Naive thymus-derived CD4-positive, alpha-beta T cell (primary cell): ENCODE measurements around the gene NPAS3. TPM values are rescaled to one million over a fixed set of nuclear protein-coding genes. Genes with fewer than 3 reads are reported as not detected.

Experiments
- ATAC-seq: fragments of 150-1000 bp; cut with Tn5 transposase; 2 replicates; pipeline ENCODE4 v1.10.0; 2021; ENCODE audit warnings: mild to moderate bottlenecking, moderate library complexity
- CTCF ChIA-PET: fragments of 350-600 bp; sonication (Branson Sonifier 250); formaldehyde crosslinking; loops from one replicate; lab custom pipeline; 2021; ENCODE audit warnings: antibody characterized with exemption; lab: Charles Lee
- POLR2A ChIA-PET: fragments of 350-600 bp; sonication (Branson Sonifier 250); formaldehyde crosslinking; loops from one replicate; lab custom pipeline; 2021; ENCODE audit warnings: antibody characterized with exemption, inconsistent platforms; lab: Charles Lee
- DNase-seq, 9 donors: peaks; one replicate each; pipeline versions ENCODE4 v3.0.0 to v3.0.0-alpha.2; 2020 to 2022; ENCODE audit warnings: mixed read lengths in 1 of 9
- H3K27ac ChIP-seq: one replicate; pipeline ENCODE4 v1.7.0; 2013; ENCODE audit warnings: mild to moderate bottlenecking, low read depth, low read length, moderate library complexity
- H3K27me3 ChIP-seq, 2 donors: one replicate each; pipeline ENCODE4 v1.7.0; 2013; ENCODE audit warnings: low read length in 2 of 2, mild to moderate bottlenecking in 2 of 2, moderate library complexity in 2 of 2; ENCODE audit not compliant: control insufficient read depth in 2 of 2, insufficient read depth in 2 of 2
- H3K36me3 ChIP-seq, 3 experiments: 1 replicate in 2 of 3; 2 replicates in 1 of 3; pipeline ENCODE4 v1.7.0; 2013; ENCODE audit warnings: low read length in 3 of 3, mild to moderate bottlenecking in 3 of 3, moderate library complexity in 1 of 3; ENCODE audit not compliant: insufficient read depth in 3 of 3, control insufficient read depth in 2 of 3
- H3K4me1 ChIP-seq, 2 donors: one replicate each; pipeline ENCODE4 v1.7.0; 2013; ENCODE audit warnings: low read length in 2 of 2, mild to moderate bottlenecking in 2 of 2, moderate library complexity in 1 of 2; ENCODE audit not compliant: control insufficient read depth in 2 of 2, insufficient read depth in 2 of 2
- H3K4me3 ChIP-seq: 2 replicates; pipeline ENCODE4 v1.7.0; 2013; ENCODE audit warnings: mild to moderate bottlenecking, low read length
- H3K9me3 ChIP-seq, 3 experiments: 1 replicate in 2 of 3; 2 replicates in 1 of 3; pipeline ENCODE4 v1.7.0; 2013; ENCODE audit warnings: low read length in 3 of 3; ENCODE audit not compliant: control insufficient read depth in 2 of 3
- H3K27ac Mint-ChIP-seq, 9 donors: one replicate each; pipeline ENCODE4 v1.8.0; 2020 to 2022; ENCODE audit warnings: mixed read lengths in 9 of 9, mild to moderate bottlenecking in 8 of 9, moderate library complexity in 5 of 9, inconsistent platforms in 2 of 9
- H3K27me3 Mint-ChIP-seq, 5 donors: one replicate each; pipeline ENCODE4 v1.8.0; 2021 to 2022; ENCODE audit warnings: mixed read lengths in 5 of 5, mild to moderate bottlenecking in 1 of 5
- H3K36me3 Mint-ChIP-seq, 5 donors: one replicate each; pipeline ENCODE4 v1.8.0; 2020 to 2022; ENCODE audit warnings: mixed read lengths in 5 of 5, mild to moderate bottlenecking in 3 of 5, inconsistent platforms in 1 of 5
- H3K4me1 Mint-ChIP-seq, 7 donors: one replicate each; pipeline ENCODE4 v1.8.0; 2020 to 2022; ENCODE audit warnings: mixed read lengths in 7 of 7, mild to moderate bottlenecking in 3 of 7, inconsistent platforms in 1 of 7
- H3K4me3 Mint-ChIP-seq, 10 donors: one replicate each; pipeline ENCODE4 v1.8.0; 2020 to 2022; ENCODE audit warnings: mild to moderate bottlenecking in 10 of 10, mixed read lengths in 10 of 10, moderate library complexity in 6 of 10, inconsistent platforms in 2 of 10
- H3K9me3 Mint-ChIP-seq, 11 donors: one replicate each; pipeline ENCODE4 v1.8.0; 2020 to 2022; ENCODE audit warnings: mixed read lengths in 11 of 11, mild to moderate bottlenecking in 4 of 11, inconsistent platforms in 1 of 11, moderate library complexity in 1 of 11
- intact Hi-C, 2 donors: fragments of 100-400 bp; cut with micrococcal nuclease; formaldehyde crosslinking; loops; one replicate each; pipeline ENCODE4 v1.15.1; 2023
- polyA plus RNA-seq, 2 donors: library from polyadenylated mRNA; unstranded; fragments of 300-500 nt; fragmentation: Illumina TruSeq; gene quantifications; one replicate each; pipeline ENCODE4 v1.2.3, GENCODE V29; 2021
- total RNA-seq, 6 experiments: library from RNA in 5 of 6; stranded (reverse) in 5 of 6; gene quantifications; 1 replicate in 5 of 6; 2 replicates in 1 of 6; pipeline ENCODE4 v1.2.3 and lab custom pipeline; 2021 to 2026

Gene NPAS3
- total and polyA plus RNA-seq, 7 experiments from 2014 or later: not detected

DNA sequence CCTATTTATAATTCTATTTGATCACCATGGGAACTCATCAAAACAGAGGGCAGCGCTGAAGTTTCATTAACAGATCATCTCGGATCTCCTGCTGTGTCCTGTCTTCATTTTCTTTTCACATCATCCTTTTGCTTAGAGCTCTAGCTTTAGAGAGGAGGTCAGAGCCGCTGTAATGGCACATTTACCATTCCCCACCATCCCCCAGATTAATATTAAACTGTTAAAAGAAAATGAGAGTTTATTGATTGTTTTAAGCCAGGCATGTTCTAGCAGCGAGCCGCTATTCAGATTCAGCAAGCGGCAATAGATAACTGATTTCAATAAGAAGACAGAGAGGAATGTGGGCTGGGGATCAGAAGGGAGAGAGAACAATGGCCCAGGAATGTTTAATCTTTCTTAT is 703.4 kb downstream of the NPAS3 start:
- no peaks in the 10 kb centered on the region for H3K36me3 ChIP-seq
- Mint-ChIP-seq H3K4me3 (no peak overlapping the region), H3K36me3 (no peaks in the 10 kb centered on the region), H3K4me1 (no peaks in the 10 kb centered on the region), H3K27ac (no peak overlapping the region), H3K9me3 (peaks cover 0 to 2% (median 0%) of the 10 kb centered on the region in 11 donors), H3K27me3 (peaks cover 0 to 5% (median 0%) of the 10 kb centered on the region in 5 donors)
- DNase-seq: no peak
- ChIA-PET POLR2A (no interaction called here), CTCF (no interaction called here)
- H3K27ac ChIP-seq: no peak overlapping the region
- H3K27me3 ChIP-seq: no peaks in the 10 kb centered on the region
- intact Hi-C loops: no loop called here
- no peak overlapping the region for H3K4me3 ChIP-seq
- no peak for ATAC-seq
- H3K4me1 ChIP-seq: no peaks in the 10 kb centered on the region
- no peaks in the 10 kb centered on the region for H3K9me3 ChIP-seq

DNA sequence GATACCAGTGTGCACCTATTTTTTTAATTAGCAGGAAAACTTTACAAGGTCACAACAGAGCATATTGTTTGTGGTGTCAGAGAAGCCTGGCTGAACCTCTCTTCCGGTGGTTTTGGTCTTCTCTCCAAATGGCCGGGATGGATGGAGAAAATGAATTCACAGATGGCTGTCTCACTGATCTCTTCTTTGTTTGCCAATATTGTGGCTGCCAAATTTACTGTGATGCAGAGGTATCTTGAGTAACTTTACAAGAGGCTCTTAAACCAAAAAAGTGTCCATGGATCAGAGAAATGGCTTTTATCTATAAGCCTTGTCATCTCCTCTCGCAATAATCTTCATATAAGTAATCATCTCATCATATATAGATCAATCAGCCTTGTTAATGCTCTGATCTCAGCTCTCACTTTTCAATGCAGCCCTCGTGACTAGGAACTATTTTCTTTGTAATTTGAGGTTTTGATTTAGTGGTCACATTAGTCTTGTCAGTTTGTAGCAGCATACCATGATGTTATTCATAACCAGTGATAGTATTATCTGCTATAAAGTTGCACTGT is 704.1 kb downstream of the NPAS3 start:
- ChIA-PET POLR2A (no interaction called here), CTCF (no interaction called here)
- H3K4me3 ChIP-seq: no peak overlapping the region
- H3K9me3 ChIP-seq: no peaks in the 10 kb centered on the region
- no peaks in the 10 kb centered on the region for H3K4me1 Mint-ChIP-seq
- DNase-seq: no peak
- peaks cover 0 to 5% (median 0%) of the 10 kb centered on the region in 5 donors for H3K27me3 Mint-ChIP-seq
- no peaks in the 10 kb centered on the region for H3K27me3 ChIP-seq
- no peak overlapping the region for H3K27ac Mint-ChIP-seq
- H3K36me3 Mint-ChIP-seq: no peaks in the 10 kb centered on the region
- no peak overlapping the region for H3K27ac ChIP-seq
- H3K36me3 ChIP-seq: no peaks in the 10 kb centered on the region
- peaks cover 0 to 2% (median 0%) of the 10 kb centered on the region in 11 donors for H3K9me3 Mint-ChIP-seq
- intact Hi-C loops: no loop called here
- H3K4me1 ChIP-seq: no peaks in the 10 kb centered on the region
- no peak overlapping the region for H3K4me3 Mint-ChIP-seq
- no peak for ATAC-seq

DNA sequence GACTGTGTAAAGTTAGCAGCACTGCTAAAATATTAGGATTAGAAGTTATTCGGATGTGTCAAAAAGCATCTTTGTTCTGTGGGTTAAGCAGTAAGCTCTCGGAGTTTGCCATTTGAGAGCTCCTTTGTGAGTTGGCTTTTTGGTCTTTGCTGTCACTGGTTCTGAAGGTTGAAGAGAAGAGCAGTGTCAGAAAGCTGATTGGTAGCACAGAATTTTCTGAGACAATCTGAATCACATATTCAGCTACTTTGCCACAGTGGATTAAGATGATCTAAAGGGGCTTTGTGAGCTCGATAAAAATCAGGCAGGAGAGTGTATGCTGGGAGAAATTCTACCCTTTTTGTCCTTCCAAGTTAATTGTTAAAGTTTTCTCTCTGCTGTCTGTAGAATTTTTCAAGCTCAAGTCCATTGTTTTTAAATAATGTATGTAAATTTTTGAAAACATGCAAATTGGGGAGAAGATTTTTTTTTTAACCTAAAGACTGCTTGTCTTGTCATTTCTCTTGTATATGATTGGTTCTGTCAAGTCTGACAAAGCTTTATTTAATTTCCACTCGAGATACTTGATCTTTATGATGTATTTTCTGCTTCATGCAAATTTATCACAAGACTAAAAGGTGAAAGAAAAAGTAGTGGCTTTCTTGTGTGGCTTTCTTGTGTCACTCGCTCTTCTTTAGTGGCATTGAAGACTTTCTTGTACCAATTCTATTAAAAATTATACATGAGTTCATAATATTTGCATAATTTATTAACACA is 704.9 kb downstream of the NPAS3 start:
- DNase-seq: no peak
- Mint-ChIP-seq H3K27ac (no peak overlapping the region), H3K4me1 (no peaks in the 10 kb centered on the region), H3K27me3 (peaks cover 0 to 9% (median 0%) of the 10 kb centered on the region in 5 donors), H3K36me3 (no peaks in the 10 kb centered on the region), H3K4me3 (no peak overlapping the region), H3K9me3 (peaks cover 0 to 2% (median 0%) of the 10 kb centered on the region in 11 donors)
- POLR2A ChIA-PET: no interaction called here
- ATAC-seq: no peak
- H3K4me3 ChIP-seq: no peak overlapping the region
- H3K36me3 ChIP-seq: no peaks in the 10 kb centered on the region
- intact Hi-C loops: no loop called here
- CTCF ChIA-PET: no interaction called here
- H3K27ac ChIP-seq: no peak overlapping the region
- H3K4me1 ChIP-seq: no peaks in the 10 kb centered on the region
- H3K9me3 ChIP-seq: no peaks in the 10 kb centered on the region
- H3K27me3 ChIP-seq: no peaks in the 10 kb centered on the region

DNA sequence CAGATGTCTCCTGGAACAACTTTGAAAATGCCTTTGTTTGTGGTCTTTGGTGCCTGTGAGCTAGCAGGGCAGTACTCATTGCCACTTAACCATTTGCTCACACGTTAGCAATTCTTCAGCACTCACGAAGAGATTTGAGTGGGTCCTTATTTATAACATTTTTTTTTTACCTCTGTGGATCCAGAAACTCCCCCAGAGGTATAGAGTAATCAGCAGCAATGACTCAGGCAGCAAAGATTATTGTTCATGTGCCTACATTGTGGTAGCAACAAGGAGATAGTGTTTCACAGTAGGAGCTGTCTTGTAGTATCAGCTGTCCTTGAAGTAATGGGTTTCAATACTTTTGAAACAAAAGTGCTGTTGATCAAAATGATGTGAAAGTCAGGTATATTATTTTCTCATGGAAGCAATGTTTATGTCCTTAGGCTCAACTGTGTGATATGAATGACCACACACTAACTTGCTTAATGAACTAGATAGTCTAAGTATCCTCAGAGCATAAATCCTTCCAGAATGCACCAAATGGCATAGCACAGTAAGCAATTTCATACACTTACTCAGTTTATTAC is 708.1 kb downstream of the NPAS3 start:
- Mint-ChIP-seq H3K27me3 (peaks cover 0 to 9% (median 7%) of the 10 kb centered on the region in 5 donors), H3K4me1 (no peaks in the 10 kb centered on the region), H3K9me3 (peaks cover 0 to 4% (median 0%) of the 10 kb centered on the region in 11 donors), H3K36me3 (no peaks in the 10 kb centered on the region), H3K27ac (no peak overlapping the region), H3K4me3 (no peak overlapping the region)
- ATAC-seq (no peak), DNase-seq (no peak)
- CTCF ChIA-PET: no interaction called here
- no peak overlapping the region for H3K27ac ChIP-seq
- POLR2A ChIA-PET: interaction anchor here (0.7 kb wide), 1 partner anchor 522 kb away, joined by 3 read pairs; no protein-coding TSS in a partner anchor
- H3K9me3 ChIP-seq: no peaks in the 10 kb centered on the region
- H3K27me3 ChIP-seq: no peaks in the 10 kb centered on the region
- no peak overlapping the region for H3K4me3 ChIP-seq
- H3K4me1 ChIP-seq: no peaks in the 10 kb centered on the region
- H3K36me3 ChIP-seq: no peaks in the 10 kb centered on the region
- intact Hi-C loops: no loop called here

DNA sequence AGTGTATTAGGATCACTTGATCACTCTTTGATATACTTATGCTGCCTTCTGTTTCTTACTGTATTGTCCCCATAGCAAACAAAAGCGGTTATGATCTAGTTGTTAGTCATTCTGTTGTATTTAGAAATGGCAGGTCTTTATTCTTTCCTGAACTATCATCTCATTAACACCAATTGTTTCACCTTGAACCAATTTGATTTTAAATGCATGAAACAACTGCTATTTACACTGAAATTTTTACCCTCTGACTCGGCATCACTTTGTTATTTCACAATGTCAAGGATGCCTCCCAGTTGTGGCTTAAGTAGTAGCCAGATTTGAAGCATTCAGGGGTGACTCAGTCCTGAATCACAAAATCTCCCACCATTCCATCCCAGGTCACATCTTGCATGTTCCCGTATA is 708.7 kb downstream of the NPAS3 start:
- Histone ChIP-seq H3K27ac (no peak overlapping the region), H3K36me3 (no peaks in the 10 kb centered on the region), H3K4me1 (no peaks in the 10 kb centered on the region), H3K4me3 (no peak overlapping the region), H3K9me3 (no peaks in the 10 kb centered on the region), H3K27me3 (no peaks in the 10 kb centered on the region)
- Mint-ChIP-seq H3K9me3 (peaks cover 0 to 4% (median 0%) of the 10 kb centered on the region in 11 donors), H3K27me3 (peaks cover 0 to 8% (median 3%) of the 10 kb centered on the region in 5 donors), H3K4me1 (no peaks in the 10 kb centered on the region), H3K27ac (no peak overlapping the region), H3K36me3 (no peaks in the 10 kb centered on the region), H3K4me3 (no peak overlapping the region)
- intact Hi-C loops: no loop called here
- no peak for DNase-seq
- POLR2A ChIA-PET: interaction anchor here (0.6 kb wide), 1 partner anchor 36 kb away, joined by 4 read pairs; no protein-coding TSS in a partner anchor
- no peak for ATAC-seq
- CTCF ChIA-PET: no interaction called here

DNA sequence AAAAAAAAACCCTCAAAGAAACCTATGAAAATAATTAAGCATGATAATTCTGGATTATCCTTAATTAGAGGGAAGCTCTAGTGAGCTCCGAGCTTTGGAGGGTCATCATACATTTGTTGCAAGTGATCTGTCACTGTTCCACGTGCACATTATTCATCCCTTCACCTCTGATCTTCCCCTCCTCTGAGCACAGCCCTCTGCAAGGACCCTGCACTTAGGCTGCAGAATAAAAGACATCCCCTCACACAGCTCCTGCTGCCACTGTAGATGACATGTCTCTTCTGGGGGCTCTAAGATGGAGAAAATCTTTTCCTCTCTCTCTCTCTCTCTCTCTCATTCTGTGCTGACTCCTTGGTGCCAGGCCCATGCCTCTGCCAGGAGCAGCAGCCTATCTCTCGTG is 711.8 kb downstream of the NPAS3 start:
- Histone ChIP-seq H3K27ac (no peak overlapping the region), H3K4me1 (no peaks in the 10 kb centered on the region), H3K27me3 (no peaks in the 10 kb centered on the region), H3K4me3 (no peak overlapping the region), H3K9me3 (no peaks in the 10 kb centered on the region), H3K36me3 (no peaks in the 10 kb centered on the region)
- DNase-seq: no peak
- CTCF ChIA-PET: no interaction called here
- no peaks in the 10 kb centered on the region for H3K36me3 Mint-ChIP-seq
- H3K27ac Mint-ChIP-seq: no peak overlapping the region
- H3K4me3 Mint-ChIP-seq: no peak overlapping the region
- H3K27me3 Mint-ChIP-seq: peaks cover 0 to 8% (median 3%) of the 10 kb centered on the region in 5 donors
- intact Hi-C loops: no loop called here
- POLR2A ChIA-PET: no interaction called here
- ATAC-seq: no peak
- H3K9me3 Mint-ChIP-seq: peaks cover 0 to 4% (median 0%) of the 10 kb centered on the region in 11 donors
- no peaks in the 10 kb centered on the region for H3K4me1 Mint-ChIP-seq
